Right forelimb (tissue), 1 donor: Measurements from ENCODE around the gene PPP3R1.

Source experiments
- DNase-seq: peaks from one replicate; pipeline ENCODE4 v3.0.0-alpha.2; 2018

Gene PPP3R1

GRCh38 chr2:68256093-68256450 lies 3.7 kb upstream of the PPP3R1 start:
- no peak for DNase-seq

- no peak for DNase-seq
Observed at GRCh38 chr2:68253219-68254068, 1.1 kb upstream of the PPP3R1 start.

GRCh38 chr2:68251855-68252399 lies 405 bp downstream of the PPP3R1 start:
- DNase-seq, result no peak

- peak; percentile 68 for DNase-seq
Observed at GRCh38 chr2:68251187-68251854, 1.0 kb downstream of the PPP3R1 start.

- DNase-seq, result no peak
Observed at GRCh38 chr2:68250652-68251186, 1.6 kb downstream of the PPP3R1 start.

GRCh38 chr2:68250196-68250595 lies 2.1 kb downstream of the PPP3R1 start:
- no peak for DNase-seq

- no peak for DNase-seq
Observed at GRCh38 chr2:68248806-68249205, 3.5 kb downstream of the PPP3R1 start.

- no peak for DNase-seq
Observed at GRCh38 chr2:68248361-68248760, 4.0 kb downstream of the PPP3R1 start.

- no peak for DNase-seq
Observed at GRCh38 chr2:68246396-68246795, 5.9 kb downstream of the PPP3R1 start.

- no peak for DNase-seq
Observed at GRCh38 chr2:68245672-68246071, 6.7 kb downstream of the PPP3R1 start.

- DNase-seq, result no peak
Observed at GRCh38 chr2:68245066-68245465, 7.3 kb downstream of the PPP3R1 start.

- DNase-seq, result no peak
Observed at GRCh38 chr2:68244456-68244855, 7.9 kb downstream of the PPP3R1 start.

GRCh38 chr2:68241732-68242131 lies 10.6 kb downstream of the PPP3R1 start:
- no peak for DNase-seq

GRCh38 chr2:68240446-68240845 lies 11.9 kb downstream of the PPP3R1 start:
- no peak for DNase-seq

GRCh38 chr2:68238955-68239822 lies 13.1 kb downstream of the PPP3R1 start:
- DNase-seq, result no peak

GRCh38 chr2:68237976-68238580 lies 14.3 kb downstream of the PPP3R1 start:
- no peak for DNase-seq

- DNase-seq, result no peak
Observed at GRCh38 chr2:68237404-68237803, 14.9 kb downstream of the PPP3R1 start.

GRCh38 chr2:68236876-68237275 lies 15.5 kb downstream of the PPP3R1 start:
- no peak for DNase-seq

- no peak for DNase-seq
Observed at GRCh38 chr2:68236103-68236734, 16.1 kb downstream of the PPP3R1 start.

GRCh38 chr2:68235090-68235489 lies 17.2 kb downstream of the PPP3R1 start:
- DNase-seq, result no peak

GRCh38 chr2:68234405-68234804 lies 17.9 kb downstream of the PPP3R1 start:
- DNase-seq, result no peak

GRCh38 chr2:68231061-68231372 lies 21.3 kb downstream of the PPP3R1 start:
- DNase-seq, result no peak
